ENCODE measurements around the gene SZT2.
A peak's percentile ranks its signal among the peaks of the same experiment; 100 is the strongest.
"Not testable (repeated sequence)": the region's sequence is repeated elsewhere in the genome, so short reads cannot be mapped to it uniquely, and the experiment has no call there.

SZT2 gene

GRCh38 chr1:43363283-43363934, 26.3 kb upstream of the SZT2 start:
- no peak for DNase-seq

- DNase-seq = no peak
Observed at GRCh38 chr1:43363935-43364525, 25.7 kb upstream of the SZT2 start.

- DNase-seq = no peak
Observed at GRCh38 chr1:43365678-43366077, 24.0 kb upstream of the SZT2 start.

- peak in 1 of 2 experiments; percentile 16 for DNase-seq
Observed at GRCh38 chr1:43366179-43366578, 23.5 kb upstream of the SZT2 start.

GRCh38 chr1:43366601-43367025, 23.1 kb upstream of the SZT2 start:
- DNase-seq = no peak

GRCh38 chr1:43367026-43367903, 22.4 kb upstream of the SZT2 start:
- peak; percentile 42 to 61 for DNase-seq

GRCh38 chr1:43367904-43368645, 21.6 kb upstream of the SZT2 start, which contains the start of gene ELOVL1:
Gene ELOVL1 (minus strand): TSS chr1:43368011. CDS start chr1:43365609, 2,402 bp downstream.
- DNase-seq = peak; percentile 76 to 94

- DNase-seq = no peak
Observed at GRCh38 chr1:43368646-43369020, 21.1 kb upstream of the SZT2 start.

GRCh38 chr1:43369779-43370178, 19.9 kb upstream of the SZT2 start:
- DNase-seq = not testable (repeated sequence)

- DNase-seq = no peak
Observed at GRCh38 chr1:43370564-43370963, 19.1 kb upstream of the SZT2 start.

GRCh38 chr1:43372172-43372571, 17.5 kb upstream of the SZT2 start:
- no peak for DNase-seq

GRCh38 chr1:43373066-43373940, 16.4 kb upstream of the SZT2 start:
- no peak for DNase-seq

GRCh38 chr1:43376723-43377235, 12.9 kb upstream of the SZT2 start:
- no peak for DNase-seq

GRCh38 chr1:43377831-43378230, 11.9 kb upstream of the SZT2 start:
- no peak for DNase-seq

GRCh38 chr1:43379476-43379875, 10.2 kb upstream of the SZT2 start:
- DNase-seq = no peak

GRCh38 chr1:43381612-43382011, 8.1 kb upstream of the SZT2 start:
- DNase-seq = no peak

- no peak for DNase-seq
Observed at GRCh38 chr1:43382027-43382779, 7.5 kb upstream of the SZT2 start.

- DNase-seq = no peak
Observed at GRCh38 chr1:43383449-43383848, 6.2 kb upstream of the SZT2 start.

GRCh38 chr1:43386676-43387075, 3.0 kb upstream of the SZT2 start:
- DNase-seq = no peak

- DNase-seq = no peak
Observed at GRCh38 chr1:43387976-43388599, 1.6 kb upstream of the SZT2 start.

GRCh38 chr1:43388613-43389012, 1.1 kb upstream of the SZT2 start:
- no peak for DNase-seq
